NB4 (cell line): ENCODE measurements around the gene STK10.
"Not testable (repeated sequence)": the region's sequence is repeated elsewhere in the genome, so short reads cannot be mapped to it uniquely, and the experiment has no call there.

Experiments
- DNase-seq: peaks from one replicate; pipeline ENCODE4 v3.0.0; 2010; ENCODE audit warnings: low read depth
- H3K4me3 ChIP-seq: one replicate; pipeline ENCODE4 v1.5.1; 2011; ENCODE audit warnings: mild to moderate bottlenecking, low read depth, low read length, moderate library complexity
- MYC ChIP-seq: IDR thresholded peaks from 2 replicates; pipeline ENCODE4 v1.6.1; 2011; ENCODE audit warnings: low read depth, low read length
- POLR2A ChIP-seq: IDR thresholded peaks from 2 replicates; pipeline ENCODE4 v1.6.1; 2011; ENCODE audit warnings: mild to moderate bottlenecking; ENCODE audit not compliant: insufficient read length; ENCODE audit errors: extremely low read depth
- TF ChIP-seq, protein P1 (sequence below): IDR thresholded peaks from 2 replicates; pipeline ENCODE4 v1.6.1; 2011; ENCODE audit warnings: low read depth, low read length
- TF ChIP-seq, protein P2 (sequence below): IDR thresholded peaks from one replicate; pipeline ENCODE4 v1.5.1; 2012; ENCODE audit warnings: low read depth, low read length

The STK10 gene

GRCh38 chr5:172211676-172212075 lies 23.7 kb upstream of the STK10 start:
- DNase-seq = no peak
- no peak overlapping the region for H3K4me3 ChIP-seq
- no peak for TF ChIP-seq POLR2A

GRCh38 chr5:172209714-172210113 lies 21.7 kb upstream of the STK10 start:
- DNase-seq = no peak
- TF ChIP-seq, protein P1, sequence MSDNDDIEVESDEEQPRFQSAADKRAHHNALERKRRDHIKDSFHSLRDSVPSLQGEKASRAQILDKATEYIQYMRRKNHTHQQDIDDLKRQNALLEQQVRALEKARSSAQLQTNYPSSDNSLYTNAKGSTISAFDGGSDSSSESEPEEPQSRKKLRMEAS = no peak
- TF ChIP-seq, protein P2, sequence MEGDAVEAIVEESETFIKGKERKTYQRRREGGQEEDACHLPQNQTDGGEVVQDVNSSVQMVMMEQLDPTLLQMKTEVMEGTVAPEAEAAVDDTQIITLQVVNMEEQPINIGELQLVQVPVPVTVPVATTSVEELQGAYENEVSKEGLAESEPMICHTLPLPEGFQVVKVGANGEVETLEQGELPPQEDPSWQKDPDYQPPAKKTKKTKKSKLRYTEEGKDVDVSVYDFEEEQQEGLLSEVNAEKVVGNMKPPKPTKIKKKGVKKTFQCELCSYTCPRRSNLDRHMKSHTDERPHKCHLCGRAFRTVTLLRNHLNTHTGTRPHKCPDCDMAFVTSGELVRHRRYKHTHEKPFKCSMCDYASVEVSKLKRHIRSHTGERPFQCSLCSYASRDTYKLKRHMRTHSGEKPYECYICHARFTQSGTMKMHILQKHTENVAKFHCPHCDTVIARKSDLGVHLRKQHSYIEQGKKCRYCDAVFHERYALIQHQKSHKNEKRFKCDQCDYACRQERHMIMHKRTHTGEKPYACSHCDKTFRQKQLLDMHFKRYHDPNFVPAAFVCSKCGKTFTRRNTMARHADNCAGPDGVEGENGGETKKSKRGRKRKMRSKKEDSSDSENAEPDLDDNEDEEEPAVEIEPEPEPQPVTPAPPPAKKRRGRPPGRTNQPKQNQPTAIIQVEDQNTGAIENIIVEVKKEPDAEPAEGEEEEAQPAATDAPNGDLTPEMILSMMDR = no peak
- TF ChIP-seq MYC (no peak), POLR2A (no peak)
- H3K4me3 ChIP-seq = no peak overlapping the region

GRCh38 chr5:172207511-172207910 lies 19.5 kb upstream of the STK10 start:
- H3K4me3 ChIP-seq = no peak overlapping the region
- no peak for DNase-seq
- TF ChIP-seq POLR2A = no peak
- TF ChIP-seq, protein P1 = no peak
- TF ChIP-seq MYC = no peak
- TF ChIP-seq, protein P2 = no peak

GRCh38 chr5:172205984-172206383 lies 18.0 kb upstream of the STK10 start:
- H3K4me3 ChIP-seq, DNase-seq: not testable (repeated sequence)

- no peak for DNase-seq
- no peak overlapping the region for H3K4me3 ChIP-seq
- no peak for TF ChIP-seq MYC
- TF ChIP-seq, protein P2 = no peak
Observed at GRCh38 chr5:172200476-172200875, 12.5 kb upstream of the STK10 start.

DNA sequence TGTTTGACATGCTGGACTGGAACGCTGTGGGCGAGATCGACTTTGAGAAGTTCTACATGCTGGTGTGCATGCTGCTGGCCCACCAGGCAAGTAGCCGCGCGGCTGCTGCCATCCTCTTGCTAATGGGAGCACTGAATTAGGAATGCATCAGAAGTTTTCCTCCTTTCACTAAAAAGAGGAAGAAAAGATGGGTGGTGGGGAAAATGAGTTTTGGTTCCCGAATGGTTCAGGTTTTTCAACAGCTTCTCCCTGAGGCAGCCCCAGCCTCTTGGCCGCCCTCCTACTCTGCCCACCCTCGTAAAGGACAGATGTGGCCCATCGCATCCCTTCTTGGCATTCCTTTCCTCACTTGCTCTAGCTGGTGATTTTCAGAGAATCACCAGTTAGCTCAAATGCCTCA lies 11.4 kb upstream of the STK10 start:
- H3K4me3 ChIP-seq = no peak overlapping the region
- no peak for DNase-seq
- TF ChIP-seq, protein P2 = no peak
- TF ChIP-seq, protein P1 = no peak
- no peak for TF ChIP-seq POLR2A
- no peak for TF ChIP-seq MYC

GRCh38 chr5:172197775-172198174 lies 9.8 kb upstream of the STK10 start:
- not testable (repeated sequence) for DNase-seq, H3K4me3 ChIP-seq

- no peak for DNase-seq
- TF ChIP-seq, protein P1 = no peak
- TF ChIP-seq MYC (no peak), POLR2A (no peak)
- TF ChIP-seq, protein P2 = no peak
Observed at GRCh38 chr5:172194985-172195774, 7.2 kb upstream of the STK10 start.

More at GRCh38 chr5:172194985-172195774, 7.2 kb upstream of the STK10 start:
- no peak overlapping the region for H3K4me3 ChIP-seq
